ENCODE measurements around the gene PER3. TPM values are rescaled to one million over a fixed set of nuclear protein-coding genes. Genes with fewer than 3 reads are reported as not detected.

Gene PER3
- total RNA-seq, 3 donors from 2014 or later (not counting 1 experiment from before 2014, with no cell fraction given), result 9.1 to 20.8 (median 19.2) TPM

- peaks cover 7% of the 10 kb centered on the region for H3K9me3 ChIP-seq (ENCODE audit: control insufficient read depth, insufficient read depth, low read length)
- H3K4me1 ChIP-seq (ENCODE audit: control insufficient read depth, insufficient read depth, low read length), result no peaks in the 10 kb centered on the region
- Mint-ChIP-seq H3K27me3 (ENCODE audit: low read depth in 2 of 2) (no peaks in the 10 kb centered on the region), H3K27ac (no peak overlapping the region), H3K36me3 (peaks cover 18% of the 10 kb centered on the region), H3K4me1 (peaks cover 0 to 5% of the 10 kb centered on the region in 2 donors), H3K4me3 (no peak overlapping the region), H3K9me3 (peaks cover 4 to 11% of the 10 kb centered on the region in 2 donors)
- TF ChIP-seq CTCF (IDR thresholded peaks at IDR 0.05), result no peak
- peaks cover 24% of the 10 kb centered on the region for H3K36me3 ChIP-seq (ENCODE audit: control insufficient read depth, insufficient read depth, low read length)
- no peak overlapping the region for H3K4me3 ChIP-seq (ENCODE audit: low read length)
- no peaks in the 10 kb centered on the region for H3K27me3 ChIP-seq (ENCODE audit: control insufficient read depth, insufficient read depth, low read length)
- no peak for DNase-seq
- 97% methylated on average over 13 of the region's 13 CpGs for WGBS (ENCODE audit: insufficient coverage)
- no peak for ATAC-seq
- intact Hi-C loops (cut with micrococcal nuclease), result loop anchor here (2.0 to 5.0 kb wide), 2 partner anchors 47 to 208 kb away; no protein-coding TSS in a partner anchor
- no peak overlapping the region for H3K27ac ChIP-seq (ENCODE audit: low read length)
These were observed 25.7 kb downstream of the PER3 start for GRCh38 chr1:7809742-7810141.

- intact Hi-C loops (cut with micrococcal nuclease), result no loop called here
- no peak overlapping the region for H3K27ac Mint-ChIP-seq
- Histone ChIP-seq H3K4me3 (ENCODE audit: low read length) (no peak overlapping the region), H3K27ac (ENCODE audit: low read length) (no peak overlapping the region), H3K36me3 (ENCODE audit: control insufficient read depth, insufficient read depth, low read length) (peaks cover 21% of the 10 kb centered on the region), H3K27me3 (ENCODE audit: control insufficient read depth, insufficient read depth, low read length) (no peaks in the 10 kb centered on the region), H3K4me1 (ENCODE audit: control insufficient read depth, insufficient read depth, low read length) (no peaks in the 10 kb centered on the region), H3K9me3 (ENCODE audit: control insufficient read depth, insufficient read depth, low read length) (peaks cover 7% of the 10 kb centered on the region)
- peaks cover 4 to 11% of the 10 kb centered on the region in 2 donors for H3K9me3 Mint-ChIP-seq
- DNase-seq (no peak), ATAC-seq (no peak)
- H3K4me1 Mint-ChIP-seq, result peaks cover 0 to 5% of the 10 kb centered on the region in 2 donors
- TF ChIP-seq CTCF (IDR thresholded peaks at IDR 0.05), result no peak
- 76% methylated on average over 7 of the region's 7 CpGs for WGBS (ENCODE audit: insufficient coverage)
- peaks cover 18% of the 10 kb centered on the region for H3K36me3 Mint-ChIP-seq
- H3K27me3 Mint-ChIP-seq (ENCODE audit: low read depth in 2 of 2), result no peaks in the 10 kb centered on the region
- H3K4me3 Mint-ChIP-seq, result no peak overlapping the region
These were observed 26.3 kb downstream of the PER3 start for GRCh38 chr1:7810395-7810794.

GRCh38 chr1:7811476-7811875, 27.4 kb downstream of the PER3 start:
- Mint-ChIP-seq H3K27ac (no peak overlapping the region), H3K36me3 (peaks cover 18% of the 10 kb centered on the region), H3K4me3 (no peak overlapping the region), H3K9me3 (peaks cover 4 to 11% of the 10 kb centered on the region in 2 donors), H3K4me1 (peaks cover 0 to 5% of the 10 kb centered on the region in 2 donors), H3K27me3 (ENCODE audit: low read depth in 2 of 2) (no peaks in the 10 kb centered on the region)
- no peak overlapping the region for H3K4me3 ChIP-seq (ENCODE audit: low read length)
- H3K36me3 ChIP-seq (ENCODE audit: control insufficient read depth, insufficient read depth, low read length), result peaks cover 19% of the 10 kb centered on the region
- intact Hi-C loops (cut with micrococcal nuclease), result no loop called here
- H3K9me3 ChIP-seq (ENCODE audit: control insufficient read depth, insufficient read depth, low read length), result peaks cover 7% of the 10 kb centered on the region
- no peak for TF ChIP-seq CTCF (IDR thresholded peaks at IDR 0.05)
- no peaks in the 10 kb centered on the region for H3K27me3 ChIP-seq (ENCODE audit: control insufficient read depth, insufficient read depth, low read length)
- WGBS (ENCODE audit: insufficient coverage), result 83% methylated on average over 6 of the region's 6 CpGs
- no peak overlapping the region for H3K27ac ChIP-seq (ENCODE audit: low read length)
- H3K4me1 ChIP-seq (ENCODE audit: control insufficient read depth, insufficient read depth, low read length), result no peaks in the 10 kb centered on the region
- DNase-seq, result no peak
- no peak for ATAC-seq

Measured in natural killer cell (primary cell).